ENCODE data around the gene CCDC174. TPM values are rescaled to one million over a fixed set of nuclear protein-coding genes. Genes with fewer than 3 reads are reported as not detected.

CCDC174 gene
- total and polyA plus RNA-seq, 10 of the 15 experiments (the other 5 are each of a cell fraction or from before 2014, with no cell fraction given): 11.6 to 31.3 (median 19.1) TPM

DNA sequence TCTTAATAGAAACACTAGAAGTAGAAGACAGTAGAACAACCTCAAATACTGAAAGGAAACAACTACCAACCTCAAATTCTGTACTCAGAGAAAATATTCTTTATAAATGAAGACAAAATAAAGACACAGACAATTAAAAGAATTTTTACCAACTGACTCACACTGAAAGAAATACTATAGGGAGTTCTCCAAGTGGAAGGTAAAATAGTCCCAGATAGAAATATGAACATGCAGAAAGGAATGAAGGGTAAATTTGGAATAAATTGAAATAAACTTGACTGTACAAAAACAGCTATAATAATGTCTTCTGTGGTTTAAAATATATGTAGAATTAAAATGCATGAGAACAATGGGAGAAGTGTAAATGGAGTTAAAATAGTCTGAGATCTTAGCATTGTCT, 36.7 kb upstream of the CCDC174 start (continued):
- TF ChIP-seq, protein P1, sequence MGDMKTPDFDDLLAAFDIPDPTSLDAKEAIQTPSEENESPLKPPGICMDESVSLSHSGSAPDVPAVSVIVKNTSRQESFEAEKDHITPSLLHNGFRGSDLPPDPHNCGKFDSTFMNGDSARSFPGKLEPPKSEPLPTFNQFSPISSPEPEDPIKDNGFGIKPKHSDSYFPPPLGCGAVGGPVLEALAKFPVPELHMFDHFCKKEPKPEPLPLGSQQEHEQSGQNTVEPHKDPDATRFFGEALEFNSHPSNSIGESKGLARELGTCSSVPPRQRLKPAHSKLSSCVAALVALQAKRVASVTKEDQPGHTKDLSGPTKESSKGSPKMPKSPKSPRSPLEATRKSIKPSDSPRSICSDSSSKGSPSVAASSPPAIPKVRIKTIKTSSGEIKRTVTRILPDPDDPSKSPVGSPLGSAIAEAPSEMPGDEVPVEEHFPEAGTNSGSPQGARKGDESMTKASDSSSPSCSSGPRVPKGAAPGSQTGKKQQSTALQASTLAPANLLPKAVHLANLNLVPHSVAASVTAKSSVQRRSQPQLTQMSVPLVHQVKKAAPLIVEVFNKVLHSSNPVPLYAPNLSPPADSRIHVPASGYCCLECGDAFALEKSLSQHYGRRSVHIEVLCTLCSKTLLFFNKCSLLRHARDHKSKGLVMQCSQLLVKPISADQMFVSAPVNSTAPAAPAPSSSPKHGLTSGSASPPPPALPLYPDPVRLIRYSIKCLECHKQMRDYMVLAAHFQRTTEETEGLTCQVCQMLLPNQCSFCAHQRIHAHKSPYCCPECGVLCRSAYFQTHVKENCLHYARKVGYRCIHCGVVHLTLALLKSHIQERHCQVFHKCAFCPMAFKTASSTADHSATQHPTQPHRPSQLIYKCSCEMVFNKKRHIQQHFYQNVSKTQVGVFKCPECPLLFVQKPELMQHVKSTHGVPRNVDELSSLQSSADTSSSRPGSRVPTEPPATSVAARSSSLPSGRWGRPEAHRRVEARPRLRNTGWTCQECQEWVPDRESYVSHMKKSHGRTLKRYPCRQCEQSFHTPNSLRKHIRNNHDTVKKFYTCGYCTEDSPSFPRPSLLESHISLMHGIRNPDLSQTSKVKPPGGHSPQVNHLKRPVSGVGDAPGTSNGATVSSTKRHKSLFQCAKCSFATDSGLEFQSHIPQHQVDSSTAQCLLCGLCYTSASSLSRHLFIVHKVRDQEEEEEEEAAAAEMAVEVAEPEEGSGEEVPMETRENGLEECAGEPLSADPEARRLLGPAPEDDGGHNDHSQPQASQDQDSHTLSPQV (IDR thresholded peaks at IDR 0.05): no peak
- TF ChIP-seq SUZ12 (IDR thresholded peaks at IDR 0.05; ENCODE audit: unreplicated experiment) (no peak), POLR2A (IDR thresholded peaks at IDR 0.05; ENCODE audit: low read depth, low read length) (no peak), ATF7 (IDR thresholded peaks at IDR 0.05; ENCODE audit: low read depth) (no peak), CBFB (IDR thresholded peaks at IDR 0.05; ENCODE audit: low read depth) (no peak), NR2C1 (IDR thresholded peaks at IDR 0.05) (no peak), SMARCA5 (IDR thresholded peaks at IDR 0.05) (no peak)
- TF ChIP-seq, protein P2, sequence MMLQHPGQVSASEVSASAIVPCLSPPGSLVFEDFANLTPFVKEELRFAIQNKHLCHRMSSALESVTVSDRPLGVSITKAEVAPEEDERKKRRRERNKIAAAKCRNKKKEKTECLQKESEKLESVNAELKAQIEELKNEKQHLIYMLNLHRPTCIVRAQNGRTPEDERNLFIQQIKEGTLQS (IDR thresholded peaks at IDR 0.05; ENCODE audit: borderline replicate concordance, extremely low read depth, low read depth, low read length): no peak
